SK-N-SH treated with all-trans-retinoic acid at 6 μM for 48 hours (cell line): ENCODE data around the gene EPS8L1.

Source experiments
- ESRRG ChIP-seq: fragments of 250-450 bp; sonication (Bioruptor Pico); IDR thresholded peaks from 2 replicates; pipeline ENCODE4 v1.6.1; 2021; ENCODE audit warnings: mild to moderate bottlenecking
- SNAI2 ChIP-seq: fragments of 250-450 bp; sonication (Bioruptor Pico); IDR thresholded peaks from 2 replicates; pipeline ENCODE4 v1.5.0; 2020; ENCODE audit warnings: mild to moderate bottlenecking, moderate library complexity
- TCF4 ChIP-seq: fragments of 250-450 bp; sonication (Bioruptor Pico); IDR thresholded peaks from 2 replicates; pipeline ENCODE4 v1.8.0; 2021; ENCODE audit warnings: mild to moderate bottlenecking, moderate library complexity, borderline replicate concordance
- TOX ChIP-seq: fragments of 250-450 bp; sonication (Bioruptor Pico); IDR thresholded peaks from 2 replicates; pipeline ENCODE4 v1.8.0; 2021; ENCODE audit warnings: mild to moderate bottlenecking, moderate library complexity, borderline replicate concordance
- TSHZ2 ChIP-seq: fragments of 250-450 bp; sonication (Bioruptor Pico); IDR thresholded peaks from 2 replicates; pipeline ENCODE4 v1.5.0; 2020; ENCODE audit warnings: mild to moderate bottlenecking, moderate library complexity
- ZFP30 ChIP-seq: fragments of 450-650 bp; formaldehyde crosslinking; IDR thresholded peaks from 2 replicates; pipeline ENCODE4 v1.5.0; 2022; ENCODE audit warnings: mild to moderate bottlenecking, moderate library complexity
- ZNF8 ChIP-seq: fragments of 450-650 bp; formaldehyde crosslinking; IDR thresholded peaks from 2 replicates; pipeline ENCODE4 v1.5.0; 2020; ENCODE audit warnings: mild to moderate bottlenecking, moderate library complexity
- TF ChIP-seq, protein P1 (sequence below): fragments of 250-450 bp; sonication (Bioruptor Pico); IDR thresholded peaks from 2 replicates; pipeline ENCODE4 v1.8.0; 2020; ENCODE audit warnings: mild to moderate bottlenecking, moderate library complexity, borderline replicate concordance

DNA sequence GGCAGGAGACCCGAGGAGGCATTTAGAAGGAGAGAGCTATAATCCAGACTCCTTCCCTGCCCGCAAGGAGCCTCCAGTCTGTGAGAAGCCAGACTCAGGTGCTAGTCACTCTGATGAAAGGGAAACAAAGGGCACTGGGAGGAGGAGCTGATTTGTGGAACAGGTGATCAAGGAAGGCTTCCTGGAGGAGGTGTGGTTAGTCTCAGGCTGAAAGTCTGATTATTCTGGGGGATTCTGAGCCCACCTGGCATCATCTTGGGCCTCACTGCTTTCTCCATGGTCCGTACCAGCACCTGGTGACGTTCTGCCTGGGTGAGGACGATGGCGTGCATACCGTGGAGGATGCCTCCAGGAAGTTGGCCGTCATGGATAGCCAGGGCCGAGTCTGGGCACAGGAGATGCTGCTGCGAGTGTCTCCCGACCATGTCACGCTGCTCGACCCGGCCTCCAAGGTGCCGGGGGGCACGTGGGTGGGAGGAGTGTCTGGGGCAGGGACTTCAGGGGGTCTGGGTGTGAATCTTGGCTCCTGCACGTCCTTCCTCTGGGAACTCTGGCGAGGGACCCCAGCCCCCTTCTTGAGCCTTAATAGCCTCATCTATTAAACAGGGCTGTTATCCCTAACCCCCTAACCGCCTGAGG, 3.9 kb downstream of the EPS8L1 start:
- TF ChIP-seq ZFP30 (CRISPR knock-in tag) (no peak), ZNF8 (CRISPR knock-in tag) (no peak), ESRRG (CRISPR knock-in tag) (no peak), TSHZ2 (CRISPR knock-in tag) (no peak), SNAI2 (CRISPR knock-in tag) (no peak), TCF4 (no peak), TOX (CRISPR knock-in tag) (no peak)
- TF ChIP-seq, protein P1, sequence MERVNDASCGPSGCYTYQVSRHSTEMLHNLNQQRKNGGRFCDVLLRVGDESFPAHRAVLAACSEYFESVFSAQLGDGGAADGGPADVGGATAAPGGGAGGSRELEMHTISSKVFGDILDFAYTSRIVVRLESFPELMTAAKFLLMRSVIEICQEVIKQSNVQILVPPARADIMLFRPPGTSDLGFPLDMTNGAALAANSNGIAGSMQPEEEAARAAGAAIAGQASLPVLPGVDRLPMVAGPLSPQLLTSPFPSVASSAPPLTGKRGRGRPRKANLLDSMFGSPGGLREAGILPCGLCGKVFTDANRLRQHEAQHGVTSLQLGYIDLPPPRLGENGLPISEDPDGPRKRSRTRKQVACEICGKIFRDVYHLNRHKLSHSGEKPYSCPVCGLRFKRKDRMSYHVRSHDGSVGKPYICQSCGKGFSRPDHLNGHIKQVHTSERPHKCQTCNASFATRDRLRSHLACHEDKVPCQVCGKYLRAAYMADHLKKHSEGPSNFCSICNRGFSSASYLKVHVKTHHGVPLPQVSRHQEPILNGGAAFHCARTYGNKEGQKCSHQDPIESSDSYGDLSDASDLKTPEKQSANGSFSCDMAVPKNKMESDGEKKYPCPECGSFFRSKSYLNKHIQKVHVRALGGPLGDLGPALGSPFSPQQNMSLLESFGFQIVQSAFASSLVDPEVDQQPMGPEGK = no peak
